HEK293T (cell line): ENCODE measurements around the gene TRIM29.

Source experiments
- FOXM1 ChIP-seq: fragments of 450-650 bp; IDR thresholded peaks from 2 replicates; pipeline ENCODE4 v1.6.1; 2017; ENCODE audit warnings: mild to moderate bottlenecking, borderline replicate concordance
- LEF1 ChIP-seq: fragments of 450-650 bp; IDR thresholded peaks from 2 replicates; pipeline ENCODE4 v1.6.1; 2017; ENCODE audit warnings: mild to moderate bottlenecking, borderline replicate concordance
- NFRKB ChIP-seq: fragments of 450-650 bp; IDR thresholded peaks from 2 replicates; pipeline ENCODE4 v1.6.1; 2016; ENCODE audit warnings: mild to moderate bottlenecking, moderate library complexity

DNA sequence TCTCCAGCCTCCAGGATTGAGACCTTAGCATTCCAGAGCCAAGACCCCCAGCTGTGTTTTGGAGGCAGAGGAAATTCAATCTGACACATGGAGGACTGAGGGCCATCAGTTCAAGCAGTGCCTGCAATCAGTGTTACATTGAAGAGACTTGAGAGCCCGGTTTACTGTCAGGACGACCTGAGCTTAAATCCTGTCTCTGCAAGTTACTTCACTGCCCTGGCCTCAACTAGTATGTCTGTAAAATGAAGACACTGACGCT is 35.1 kb downstream of the TRIM29 start:
- TF ChIP-seq FOXM1 (no peak), NFRKB (no peak), LEF1 (no peak)
